Inflammatory macrophage treated with lipopolysaccharide for 1 hour (primary cell): ENCODE results near the gene UVSSA.

Experiments used
- DNase-seq, 2 donors: peaks; one replicate each; pipeline ENCODE4 v3.0.0-alpha.2; 2020 to 2022

The UVSSA gene

GRCh38 chr4:1351854-1352566 lies 5.0 kb downstream of the UVSSA start:
- peak; percentile 47 to 93 for DNase-seq

- no peak for DNase-seq
Observed at GRCh38 chr4:1352567-1352900, 5.5 kb downstream of the UVSSA start.

- no peak for DNase-seq
Observed at GRCh38 chr4:1353186-1354055, 6.4 kb downstream of the UVSSA start.

- DNase-seq: no peak
Observed at GRCh38 chr4:1354136-1354982, 7.4 kb downstream of the UVSSA start.

- DNase-seq: no peak
Observed at GRCh38 chr4:1354983-1355275, 7.9 kb downstream of the UVSSA start.

GRCh38 chr4:1355378-1355777 lies 8.4 kb downstream of the UVSSA start:
- no peak for DNase-seq

- DNase-seq: peak in 1 of 2 donors; percentile 75
Observed at GRCh38 chr4:1356181-1356998, 9.4 kb downstream of the UVSSA start.

- no peak for DNase-seq
Observed at GRCh38 chr4:1357356-1358248, 10.6 kb downstream of the UVSSA start.

GRCh38 chr4:1358421-1359143 lies 11.6 kb downstream of the UVSSA start:
- no peak for DNase-seq

- DNase-seq: no peak
Observed at GRCh38 chr4:1359144-1359501, 12.1 kb downstream of the UVSSA start.

- no peak for DNase-seq
Observed at GRCh38 chr4:1359976-1360375, 13.0 kb downstream of the UVSSA start.

- DNase-seq: no peak
Observed at GRCh38 chr4:1360423-1361283, 13.6 kb downstream of the UVSSA start.

GRCh38 chr4:1361431-1361830 lies 14.4 kb downstream of the UVSSA start:
- DNase-seq: no peak

- no peak for DNase-seq
Observed at GRCh38 chr4:1362046-1362445, 15.0 kb downstream of the UVSSA start.

GRCh38 chr4:1362521-1362920 lies 15.5 kb downstream of the UVSSA start:
- DNase-seq: no peak

- DNase-seq: no peak
Observed at GRCh38 chr4:1363513-1363912, 16.5 kb downstream of the UVSSA start.

- DNase-seq: no peak
Observed at GRCh38 chr4:1364217-1364616, 17.2 kb downstream of the UVSSA start.

GRCh38 chr4:1364748-1365147 lies 17.7 kb downstream of the UVSSA start:
- DNase-seq: no peak

- DNase-seq: no peak
Observed at GRCh38 chr4:1365271-1366178, 18.5 kb downstream of the UVSSA start.
